Trophoblast cell (in vitro differentiated cells and primary cell): ENCODE data around the gene VGLL3.

Experiments used
- DNase-seq, 2 donors: peaks; one replicate each; pipeline ENCODE4 v3.0.0-alpha.2; 2016
- H2AFZ ChIP-seq: 2 replicates; pipeline ENCODE4 v1.6.1; 2013; ENCODE audit warnings: low read length, moderate library complexity, mild to moderate bottlenecking; ENCODE audit not compliant: insufficient read depth, poor library complexity
- H2AK5ac ChIP-seq: 2 replicates; pipeline ENCODE4 v1.6.1; 2013; ENCODE audit warnings: mild to moderate bottlenecking, low read length
- H2BK120ac ChIP-seq: 2 replicates; pipeline ENCODE4 v1.6.1; 2013; ENCODE audit warnings: low read length, mild to moderate bottlenecking, moderate library complexity; ENCODE audit not compliant: insufficient read depth, poor library complexity
- H2BK12ac ChIP-seq: 2 replicates; pipeline ENCODE4 v1.6.1; 2013; ENCODE audit warnings: mild to moderate bottlenecking, low read length, moderate library complexity
- H2BK5ac ChIP-seq: 2 replicates; pipeline ENCODE4 v1.6.1; 2013; ENCODE audit warnings: low read length, low read depth, moderate library complexity, mild to moderate bottlenecking; ENCODE audit not compliant: poor library complexity
- H3K14ac ChIP-seq: 2 replicates; pipeline ENCODE4 v1.6.1; 2013; ENCODE audit warnings: mild to moderate bottlenecking, low read length
- H3K18ac ChIP-seq: 2 replicates; pipeline ENCODE4 v1.6.1; 2013; ENCODE audit warnings: mild to moderate bottlenecking, low read length
- H3K23ac ChIP-seq: 2 replicates; pipeline ENCODE4 v1.6.1; 2013; ENCODE audit warnings: low read length
- H3K27ac ChIP-seq: 2 replicates; pipeline ENCODE4 v1.5.1; 2013; ENCODE audit warnings: low read depth, mild to moderate bottlenecking, inconsistent platforms, low read length, moderate library complexity
- H3K27me3 ChIP-seq: 2 replicates; pipeline ENCODE4 v1.6.1; 2013; ENCODE audit warnings: inconsistent platforms, mild to moderate bottlenecking, low read length, moderate library complexity; ENCODE audit not compliant: insufficient read depth
- H3K36me3 ChIP-seq, 2 experiments: 1 replicate in 1 of 2; 2 replicates in 1 of 2; pipeline ENCODE4 v1.6.1; 2013; ENCODE audit warnings: low read length in 2 of 2, mild to moderate bottlenecking in 2 of 2, moderate library complexity in 1 of 2; ENCODE audit not compliant: insufficient read depth in 2 of 2, control insufficient read depth in 1 of 2
- H3K4ac ChIP-seq: 2 replicates; pipeline ENCODE4 v1.6.1; 2013; ENCODE audit warnings: low read depth, mild to moderate bottlenecking, low read length, moderate library complexity
- H3K4me1 ChIP-seq, 2 experiments: 1 replicate in 1 of 2; 2 replicates in 1 of 2; pipeline ENCODE4 v1.6.1; 2013; ENCODE audit warnings: low read length in 2 of 2, mild to moderate bottlenecking in 2 of 2, moderate library complexity in 1 of 2; ENCODE audit not compliant: insufficient read depth in 2 of 2, control insufficient read depth in 1 of 2
- H3K4me2 ChIP-seq: 2 replicates; pipeline ENCODE4 v1.6.1; 2013; ENCODE audit warnings: inconsistent platforms, mild to moderate bottlenecking, low read length, moderate library complexity
- H3K4me3 ChIP-seq: 2 replicates; pipeline ENCODE4 v1.5.1; 2013; ENCODE audit warnings: mild to moderate bottlenecking, low read depth, low read length, inconsistent platforms
- H3K79me1 ChIP-seq: one replicate; pipeline ENCODE4 v1.6.1; 2013; ENCODE audit warnings: low read length
- H3K79me2 ChIP-seq: 2 replicates; pipeline ENCODE4 v1.6.1; 2013; ENCODE audit warnings: low read length, mild to moderate bottlenecking; ENCODE audit not compliant: control insufficient read depth, insufficient read depth, poor library complexity
- H3K9ac ChIP-seq: 2 replicates; pipeline ENCODE4 v1.6.1; 2013; ENCODE audit warnings: mild to moderate bottlenecking, low read length
- H3K9me3 ChIP-seq: 2 replicates; pipeline ENCODE4 v1.6.1; 2013; ENCODE audit warnings: low read depth, mild to moderate bottlenecking, control low read depth, inconsistent platforms, low read length; ENCODE audit not compliant: insufficient read depth
- H4K12ac ChIP-seq: 2 replicates; pipeline ENCODE4 v1.6.1; 2013; ENCODE audit warnings: low read depth, mild to moderate bottlenecking, low read length, moderate library complexity
- H4K8ac ChIP-seq: 2 replicates; pipeline ENCODE4 v1.6.1; 2013; ENCODE audit warnings: low read depth, mild to moderate bottlenecking, low read length, moderate library complexity
- H4K91ac ChIP-seq: one replicate; pipeline ENCODE4 v1.6.1; 2013; ENCODE audit warnings: low read depth, mild to moderate bottlenecking, low read length, moderate library complexity
- WGBS: extraction: QIAGEN DNeasy Blood & Tissue Kit; methylation state at CpG from one replicate; pipeline ENCODE4 v1.1.7; 2013; ENCODE audit warnings: missing lambda C conversion rate; ENCODE audit not compliant: insufficient read length, insufficient coverage; ENCODE audit errors: extremely low coverage; 5-methylcytosine and 5-hydroxymethylcytosine counted together

The VGLL3 gene

GRCh38 chr3:87000940-87001339 is 10.0 kb upstream of the VGLL3 start:
- Histone ChIP-seq H3K79me1 (peaks cover 5% of the 10 kb centered on the region), H3K14ac (no peak overlapping the region), H3K4ac (no peak overlapping the region), H2BK12ac (no peak overlapping the region), H4K8ac (no peak overlapping the region), H3K9ac (no peak overlapping the region), H2BK5ac (no peak overlapping the region), H3K27me3 (no peaks in the 10 kb centered on the region), H3K9me3 (no peaks in the 10 kb centered on the region), H2AK5ac (no peak overlapping the region), H4K12ac (no peak overlapping the region), H3K27ac (no peak overlapping the region), H3K4me1 (peaks cover 8 to 10% of the 10 kb centered on the region in 2 experiments), H3K4me3 (no peak overlapping the region), H2AFZ (no peak overlapping the region), H3K18ac (no peak overlapping the region), H3K4me2 (no peak overlapping the region), H3K23ac (no peak overlapping the region), H2BK120ac (no peak overlapping the region), H4K91ac (no peak overlapping the region), H3K36me3 (no peaks in the 10 kb centered on the region), H3K79me2 (no peaks in the 10 kb centered on the region)
- DNase-seq, result peak in 1 of 2 donors; percentile 81
- no CpG with 5 or more reads among the region's 4 CpGs for WGBS

GRCh38 chr3:86998569-86998968 is 7.6 kb upstream of the VGLL3 start:
- Histone ChIP-seq H3K4ac (no peak overlapping the region), H2BK120ac (no peak overlapping the region), H3K9me3 (no peaks in the 10 kb centered on the region), H3K4me3 (no peak overlapping the region), H3K79me2 (no peaks in the 10 kb centered on the region), H2BK5ac (no peak overlapping the region), H4K91ac (no peak overlapping the region), H3K79me1 (peaks cover 5% of the 10 kb centered on the region), H2AK5ac (no peak overlapping the region), H3K4me2 (no peak overlapping the region), H3K27ac (no peak overlapping the region), H3K14ac (no peak overlapping the region), H3K36me3 (no peaks in the 10 kb centered on the region), H2BK12ac (peak overlapping the region; percentile 87), H3K9ac (no peak overlapping the region), H2AFZ (no peak overlapping the region), H3K23ac (no peak overlapping the region), H3K4me1 (peaks cover 8 to 10% of the 10 kb centered on the region in 2 experiments), H4K12ac (no peak overlapping the region), H3K18ac (no peak overlapping the region), H4K8ac (no peak overlapping the region), H3K27me3 (no peaks in the 10 kb centered on the region)
- no CpG with 5 or more reads among the region's 1 CpG for WGBS
- DNase-seq, result peak in 1 of 2 donors; percentile 43

DNA sequence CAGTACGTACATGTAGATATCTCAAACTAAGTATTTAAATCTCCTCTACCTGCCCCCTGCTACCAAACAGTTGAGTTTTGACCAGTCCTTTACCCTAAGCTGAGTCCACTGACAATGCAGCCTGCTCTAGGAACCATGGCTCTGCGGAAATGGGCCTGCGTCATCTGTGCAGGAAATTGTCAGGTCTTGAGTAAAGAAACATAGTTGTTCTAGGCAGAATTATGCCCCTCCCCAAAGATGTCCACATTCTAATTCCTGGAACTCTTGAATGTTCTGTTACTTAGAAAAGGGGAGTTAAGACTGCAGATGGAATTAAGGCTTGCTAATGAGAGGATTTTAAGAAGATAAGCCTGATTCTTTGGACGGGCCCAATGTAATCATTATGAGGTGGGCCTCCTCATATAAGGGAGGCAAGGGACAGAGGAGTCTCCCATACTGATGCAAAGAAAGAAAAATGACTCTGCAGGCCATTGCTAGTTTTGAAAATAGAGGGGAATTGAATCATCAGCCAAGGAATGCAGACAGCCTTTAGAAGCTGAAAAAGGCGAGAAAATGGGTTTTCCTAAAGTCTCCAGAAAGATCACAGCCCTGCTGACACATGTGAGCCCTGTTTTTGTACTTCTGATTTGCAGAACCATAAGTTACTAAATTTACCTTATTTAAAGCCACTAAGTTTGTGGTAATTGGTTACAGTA is 5.5 kb upstream of the VGLL3 start:
- Histone ChIP-seq H3K4me1 (peaks cover 4 to 8% of the 10 kb centered on the region in 2 experiments), H3K9me3 (no peaks in the 10 kb centered on the region), H4K91ac (peak overlapping the region; percentile 66), H3K14ac (no peak overlapping the region), H3K4ac (no peak overlapping the region), H3K79me1 (peaks cover 4% of the 10 kb centered on the region), H2BK5ac (no peak overlapping the region), H3K4me3 (no peak overlapping the region), H2BK12ac (no peak overlapping the region), H4K12ac (no peak overlapping the region), H2AFZ (no peak overlapping the region), H2AK5ac (no peak overlapping the region), H3K23ac (no peak overlapping the region), H3K79me2 (no peaks in the 10 kb centered on the region), H2BK120ac (no peak overlapping the region), H4K8ac (no peak overlapping the region), H3K36me3 (no peaks in the 10 kb centered on the region), H3K27me3 (no peaks in the 10 kb centered on the region), H3K27ac (peak overlapping the region; percentile 23), H3K4me2 (peak overlapping the region; percentile 34), H3K18ac (no peak overlapping the region), H3K9ac (no peak overlapping the region)
- DNase-seq, result peak; percentile 85 to 90
- no CpG with 5 or more reads among the region's 5 CpGs for WGBS

DNA sequence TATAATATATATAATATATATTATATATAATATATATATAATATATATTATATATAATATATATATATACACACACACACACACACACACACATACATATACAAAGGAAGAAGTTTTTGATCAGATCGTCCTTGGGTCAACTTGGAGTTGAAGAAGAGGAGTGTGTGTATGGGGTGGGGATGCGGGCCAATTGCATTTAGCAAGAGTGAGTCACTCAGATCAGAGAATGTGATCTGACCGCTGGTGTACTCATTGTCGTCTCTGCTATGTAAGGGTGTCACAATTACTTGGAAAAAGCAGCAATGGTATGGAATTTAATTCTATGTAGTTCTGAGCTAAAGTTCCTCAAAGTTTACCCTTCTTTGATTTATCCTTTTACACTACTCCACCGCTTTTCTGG is 4.6 kb upstream of the VGLL3 start:
- WGBS, result no CpG with 5 or more reads among the region's 5 CpGs
- H3K79me1 ChIP-seq, result peaks cover 7% of the 10 kb centered on the region

More for the DNA sequence above, 4.6 kb upstream of the VGLL3 start:
- no peak overlapping the region for H4K8ac ChIP-seq
- peak; percentile 85 to 95 for DNase-seq
- H3K18ac ChIP-seq, result no peak overlapping the region
- peaks cover 4 to 10% of the 10 kb centered on the region in 2 experiments for H3K4me1 ChIP-seq
- H3K9ac ChIP-seq, result no peak overlapping the region
- H3K79me2 ChIP-seq, result peaks cover under 1% of the 10 kb centered on the region
- H3K23ac ChIP-seq, result no peak overlapping the region
- no peak overlapping the region for H4K12ac ChIP-seq
- no peak overlapping the region for H3K27ac ChIP-seq
- H2BK120ac ChIP-seq, result no peak overlapping the region
- H3K9me3 ChIP-seq, result no peaks in the 10 kb centered on the region
- no peak overlapping the region for H2AK5ac ChIP-seq
- no peak overlapping the region for H3K4me2 ChIP-seq
- no peak overlapping the region for H4K91ac ChIP-seq
- no peak overlapping the region for H2BK12ac ChIP-seq
- no peak overlapping the region for H2AFZ ChIP-seq
- H3K27me3 ChIP-seq, result no peaks in the 10 kb centered on the region
- no peaks in the 10 kb centered on the region for H3K36me3 ChIP-seq
- H3K4me3 ChIP-seq, result no peak overlapping the region
- H3K4ac ChIP-seq, result no peak overlapping the region
- no peak overlapping the region for H2BK5ac ChIP-seq
- no peak overlapping the region for H3K14ac ChIP-seq
